ENCODE data around the gene PHF5A.
"Not testable (repeated sequence)": the region's sequence is repeated elsewhere in the genome, so short reads cannot be mapped to it uniquely, and the experiment has no call there.

The PHF5A gene

DNA sequence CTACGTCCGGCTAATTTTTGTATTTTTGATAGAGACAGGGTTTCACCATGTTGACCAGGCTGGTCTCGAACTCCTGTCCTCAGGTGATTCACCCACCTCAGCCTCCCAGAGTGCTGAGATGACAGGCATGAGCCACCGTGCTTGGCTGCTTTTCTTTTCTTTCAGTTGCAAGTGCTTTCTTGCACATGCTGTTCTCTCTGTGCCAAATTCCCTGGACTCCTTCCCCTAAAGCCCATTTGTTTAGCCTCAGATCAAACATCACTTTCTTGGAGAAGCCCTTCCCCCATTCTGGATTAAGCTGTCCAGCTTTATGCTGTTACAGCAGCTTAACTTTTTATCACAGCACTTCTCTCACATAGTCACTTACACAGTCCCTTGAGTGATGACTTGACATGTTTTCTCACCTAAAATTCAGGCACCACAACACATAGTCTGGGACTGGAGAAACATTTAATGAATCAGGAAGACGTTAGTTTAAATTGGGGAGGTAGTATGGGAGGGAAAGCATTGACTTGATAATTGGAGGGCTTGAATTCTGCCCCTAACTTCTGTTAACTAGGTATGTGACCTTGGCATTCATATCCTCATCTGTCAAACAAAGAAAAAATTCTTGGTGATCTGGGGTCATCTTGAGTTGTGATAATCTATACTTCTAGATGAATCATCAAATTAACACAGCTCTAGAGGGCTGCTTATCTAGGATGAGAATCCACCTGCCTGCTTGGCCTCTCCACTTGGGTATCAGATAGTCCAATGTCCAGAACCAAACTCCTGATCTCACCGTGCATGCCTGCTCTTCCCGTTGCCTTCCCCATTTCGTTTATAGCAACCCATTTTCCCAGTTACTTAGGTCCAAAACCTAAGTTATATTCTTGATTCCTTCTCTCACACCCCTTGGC lies 18.8 kb upstream of the PHF5A start:
- DNase-seq, result no peak

DNA sequence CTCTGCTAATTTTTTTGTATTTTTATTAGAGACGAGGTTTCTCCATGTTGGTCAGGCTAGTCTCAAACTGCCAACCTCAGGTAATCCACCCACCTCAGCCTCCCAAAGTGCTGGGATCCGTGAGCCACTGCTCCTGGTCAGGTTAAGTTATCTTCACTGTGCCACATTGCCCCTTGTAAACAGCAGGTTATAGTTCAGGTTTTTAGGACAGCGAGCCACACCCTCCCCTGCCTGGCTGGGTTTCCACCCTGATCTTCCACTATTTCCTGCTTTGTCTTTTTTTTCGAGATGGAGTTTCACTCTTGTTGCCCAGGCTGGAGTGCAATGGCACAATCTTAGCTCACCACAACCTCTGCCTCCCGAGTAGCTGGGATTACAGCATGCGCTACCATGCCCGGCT lies 16.5 kb upstream of the PHF5A start:
- no peak for DNase-seq

DNA sequence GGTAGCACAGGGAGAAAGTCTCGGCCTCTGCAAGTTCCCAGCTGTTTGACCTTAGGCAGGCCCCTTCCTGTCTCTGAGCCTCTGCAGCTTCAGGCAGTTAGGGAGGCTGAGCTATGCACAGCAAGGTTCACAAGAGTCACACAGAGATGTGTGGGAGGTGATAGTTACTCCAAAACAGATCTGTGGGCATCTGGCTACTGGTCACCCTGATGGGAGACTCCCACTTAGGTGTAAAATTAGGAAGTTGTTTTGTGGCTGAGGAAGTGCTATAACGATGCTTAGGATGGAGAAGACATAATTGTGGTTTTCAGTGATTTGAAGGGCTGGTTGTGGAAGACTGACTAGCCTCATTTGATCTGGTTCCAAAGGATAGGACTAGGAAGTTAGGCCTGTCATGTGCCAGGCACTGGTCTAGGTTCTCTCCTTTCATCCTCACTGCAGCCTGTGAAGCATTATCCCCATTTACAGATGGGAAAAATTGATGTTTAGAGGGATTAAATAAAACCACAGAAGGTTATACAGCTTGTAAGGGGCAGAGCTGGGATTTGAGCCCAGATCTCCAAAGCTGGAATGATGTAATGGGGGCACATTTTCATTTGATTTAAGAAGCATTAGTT lies 13.9 kb upstream of the PHF5A start:
- no peak for DNase-seq

DNA sequence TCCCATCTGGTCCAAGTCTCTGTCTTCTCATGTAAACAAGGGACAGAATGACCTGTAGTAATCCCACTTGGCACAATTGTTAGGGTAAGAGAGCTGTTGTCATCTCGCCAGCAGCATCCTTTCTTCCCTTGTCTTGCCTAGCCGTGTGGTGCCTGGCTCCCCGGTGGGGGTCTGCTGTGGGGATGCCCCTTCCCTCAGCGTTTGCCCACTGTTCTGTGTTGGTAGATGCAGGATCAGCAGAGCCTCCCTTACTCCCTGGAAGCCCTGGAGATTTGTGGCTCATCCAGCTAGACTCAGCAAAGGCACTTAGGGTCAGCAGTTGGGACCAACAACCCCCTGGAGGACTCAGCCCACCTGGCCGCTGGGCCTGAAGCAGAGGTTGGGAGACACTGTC lies 13.4 kb upstream of the PHF5A start:
- DNase-seq, result no peak

DNA sequence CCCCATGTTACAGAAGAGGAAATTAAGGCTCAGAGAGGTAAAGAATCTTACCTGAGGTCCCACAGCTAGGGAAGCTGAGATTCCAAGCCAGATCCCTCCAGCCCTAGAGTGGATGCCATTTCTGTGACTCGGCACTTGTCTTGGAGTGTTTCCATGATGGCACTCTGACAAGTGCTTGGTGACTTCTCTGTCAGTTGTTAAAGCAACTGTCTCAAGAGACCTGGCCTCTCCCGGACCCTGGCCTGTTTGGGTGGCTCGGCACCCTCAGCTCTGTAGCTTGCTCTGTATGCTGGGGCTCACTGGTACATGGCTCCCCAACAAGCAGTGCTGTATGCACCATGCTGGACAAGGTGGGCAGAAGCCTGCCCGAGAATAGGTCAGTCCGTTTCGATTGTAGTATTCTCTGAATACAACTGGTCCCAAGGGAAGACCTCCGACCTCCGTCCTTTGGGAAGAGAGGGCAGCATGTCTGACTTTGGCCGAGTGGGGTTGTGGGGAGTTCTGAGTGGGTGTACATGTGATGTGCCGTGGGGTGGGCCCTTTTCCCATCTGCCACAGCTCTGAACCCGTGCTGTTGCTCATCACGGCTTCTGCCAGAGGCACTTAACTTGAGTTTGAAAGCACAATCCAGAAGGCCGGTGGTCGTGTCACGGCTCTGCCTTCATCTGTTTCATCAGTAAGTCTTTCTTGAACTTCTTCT lies 12.8 kb upstream of the PHF5A start:
- no peak for DNase-seq

DNA sequence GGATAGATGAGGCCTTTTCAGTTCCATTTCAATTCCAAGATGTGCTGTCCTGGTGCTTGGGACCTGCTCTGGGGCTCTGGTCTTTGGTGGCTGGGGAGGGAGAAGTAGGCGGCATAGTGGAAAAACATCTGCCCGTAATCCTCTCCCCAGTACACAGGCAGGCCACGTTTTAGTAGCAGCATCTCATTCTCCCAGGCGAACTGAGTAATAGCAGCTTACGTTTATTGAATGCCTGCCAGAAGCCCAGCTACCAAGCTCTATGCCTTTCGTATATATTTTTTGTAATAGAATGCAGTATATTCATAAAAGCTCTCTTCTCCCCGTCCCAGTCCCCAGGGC lies 11.9 kb upstream of the PHF5A start:
- no peak for DNase-seq

DNA sequence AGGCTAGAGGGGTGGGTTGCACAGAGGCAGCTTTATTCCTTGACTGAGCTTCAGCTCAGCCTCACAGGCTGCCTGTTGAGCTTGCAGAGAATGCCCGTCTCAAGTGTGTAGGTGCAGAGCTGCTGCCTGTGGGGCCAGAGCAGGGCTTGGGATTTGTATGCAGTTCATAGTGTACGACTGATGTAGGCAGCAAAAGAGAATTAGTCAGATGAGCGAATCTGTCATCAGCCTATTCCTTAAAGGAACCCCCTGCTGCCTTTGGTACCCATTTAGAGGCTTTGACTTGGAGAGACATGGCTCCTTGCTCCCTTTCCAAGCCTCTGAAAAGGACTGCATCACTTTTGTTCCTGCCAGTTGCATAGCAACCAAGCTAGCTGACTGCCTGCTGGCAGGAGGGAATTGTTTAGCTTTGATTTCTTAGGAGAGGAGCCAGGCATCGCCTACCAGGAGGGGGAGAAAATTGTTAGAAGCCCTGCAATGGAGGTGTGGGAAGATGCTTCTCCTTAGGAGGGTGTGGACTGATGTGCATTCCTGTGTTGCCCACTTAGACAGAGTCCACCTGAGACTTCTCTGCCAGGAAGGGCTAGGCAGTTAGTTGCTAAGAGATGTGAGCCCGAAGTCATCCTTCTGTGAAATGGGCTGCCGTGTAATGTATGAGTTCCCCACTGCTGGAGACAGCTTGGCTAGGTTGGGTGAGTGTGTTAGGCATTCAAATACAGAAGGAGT lies 11.3 kb upstream of the PHF5A start:
- no peak for DNase-seq

DNA sequence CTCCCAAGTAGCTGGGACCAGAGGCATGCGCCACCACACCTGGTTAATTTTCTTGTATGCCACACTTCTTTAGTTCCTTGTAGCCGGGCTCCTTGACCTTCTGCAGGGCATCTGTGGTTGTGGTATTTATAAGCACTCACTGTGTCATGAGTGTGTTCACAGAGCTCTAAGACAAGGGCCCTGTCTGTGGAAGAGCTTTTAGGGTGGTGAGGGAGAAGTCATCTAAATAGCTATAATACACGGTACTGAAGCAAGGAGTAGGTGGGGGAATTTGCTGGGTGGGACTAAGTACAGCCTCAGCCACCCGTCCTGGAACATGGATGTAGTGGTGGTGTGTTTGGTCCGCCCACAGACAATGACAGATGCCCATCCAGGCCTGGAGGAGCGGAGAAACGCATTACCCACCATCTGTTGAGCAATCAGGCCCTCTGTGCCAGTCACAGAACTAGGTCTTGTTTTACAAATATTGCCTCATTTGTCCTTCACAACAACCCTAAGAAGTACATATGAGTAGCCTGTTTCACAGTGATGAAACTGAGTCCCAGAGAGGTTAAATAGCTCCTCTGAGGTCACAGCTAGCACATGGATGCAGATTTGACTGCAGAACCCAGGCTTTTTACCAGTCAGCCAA lies 10.5 kb upstream of the PHF5A start:
- DNase-seq, result no peak

DNA sequence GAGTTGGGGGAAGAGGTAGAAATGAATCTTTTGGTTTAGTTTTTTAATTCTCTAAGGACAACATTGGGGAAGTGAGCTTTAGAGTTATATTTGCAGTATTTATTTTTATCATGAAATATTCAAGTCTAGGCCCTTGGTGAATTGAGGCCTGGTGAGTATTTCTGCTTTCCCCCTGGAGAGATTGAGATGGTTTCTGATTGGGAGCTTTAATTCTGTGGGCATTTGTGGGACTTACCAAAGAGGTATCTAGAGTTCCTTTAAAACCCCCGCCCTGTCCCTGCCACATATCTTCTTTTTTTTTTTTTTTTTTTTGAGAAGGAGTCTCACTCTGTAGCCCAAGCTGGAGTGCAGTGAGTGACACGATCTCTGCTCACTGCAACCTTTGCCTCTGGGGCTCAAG lies 10.0 kb upstream of the PHF5A start:
- DNase-seq, result no peak

DNA sequence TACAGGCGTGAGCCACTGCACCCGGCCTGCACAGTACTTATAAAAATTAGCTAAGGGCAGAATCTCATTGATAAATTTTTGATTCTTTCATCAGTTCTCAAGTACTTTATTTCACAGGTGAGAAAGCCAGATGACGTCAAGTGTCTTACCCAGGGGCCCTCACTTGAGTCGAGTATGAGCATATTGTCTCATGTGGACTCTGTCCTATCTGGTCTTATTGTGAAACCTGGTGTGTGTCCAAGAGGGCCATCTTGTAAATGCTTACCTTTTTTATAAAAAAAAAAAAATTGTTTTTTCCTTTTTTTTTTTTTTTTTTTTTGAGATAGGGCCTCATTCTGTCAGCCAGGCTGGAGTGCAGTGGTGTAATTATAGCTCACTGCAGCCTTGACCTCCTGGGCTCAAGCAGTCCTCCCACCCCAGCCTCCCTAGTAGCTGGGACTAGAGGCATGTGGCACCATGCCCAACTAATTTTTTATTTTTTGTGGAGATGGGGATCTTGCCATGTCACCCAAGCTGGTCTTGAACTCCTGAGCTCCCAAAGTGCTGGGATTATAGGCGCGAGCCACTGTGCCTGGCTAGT lies 6.5 kb upstream of the PHF5A start:
- DNase-seq, result no peak

DNA sequence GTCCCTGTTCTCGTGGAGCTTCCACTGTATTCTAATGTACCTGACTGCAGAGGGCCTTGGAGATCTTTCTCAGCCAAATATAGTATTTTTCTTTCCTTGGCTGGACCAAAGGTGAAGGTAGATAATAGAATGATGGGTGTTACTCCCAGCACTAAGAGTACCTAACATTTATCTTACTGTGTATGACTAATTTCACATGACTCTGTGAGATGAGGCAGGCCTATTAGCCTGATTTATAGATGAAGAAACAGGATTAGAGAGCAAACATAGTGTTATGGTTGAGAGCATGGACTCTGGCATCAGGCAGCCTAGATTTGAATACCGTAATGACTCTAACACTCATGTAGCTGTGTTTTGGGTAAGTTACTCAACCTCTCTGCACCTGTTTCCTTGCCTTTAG lies 3.1 kb upstream of the PHF5A start:
- no peak for DNase-seq

DNA sequence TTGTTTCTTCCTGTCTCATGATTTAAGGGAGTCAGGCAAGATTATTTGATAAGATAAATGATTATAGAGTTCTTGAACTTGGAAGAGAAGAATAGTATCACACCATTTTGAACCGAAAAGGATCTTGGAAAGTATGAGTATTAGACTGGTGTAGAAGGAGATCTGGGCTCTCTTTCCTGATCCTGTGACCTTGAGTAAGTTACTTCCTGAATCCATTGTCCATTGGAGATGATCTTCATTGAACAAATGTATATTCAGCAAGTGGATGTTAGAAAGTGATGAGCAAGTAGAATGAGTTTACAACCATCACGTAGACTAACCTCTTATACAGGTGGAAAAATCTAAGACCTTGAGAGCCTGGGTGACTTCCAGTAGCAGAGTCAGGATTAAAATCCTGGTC lies 2.4 kb upstream of the PHF5A start:
- DNase-seq, result no peak

DNA sequence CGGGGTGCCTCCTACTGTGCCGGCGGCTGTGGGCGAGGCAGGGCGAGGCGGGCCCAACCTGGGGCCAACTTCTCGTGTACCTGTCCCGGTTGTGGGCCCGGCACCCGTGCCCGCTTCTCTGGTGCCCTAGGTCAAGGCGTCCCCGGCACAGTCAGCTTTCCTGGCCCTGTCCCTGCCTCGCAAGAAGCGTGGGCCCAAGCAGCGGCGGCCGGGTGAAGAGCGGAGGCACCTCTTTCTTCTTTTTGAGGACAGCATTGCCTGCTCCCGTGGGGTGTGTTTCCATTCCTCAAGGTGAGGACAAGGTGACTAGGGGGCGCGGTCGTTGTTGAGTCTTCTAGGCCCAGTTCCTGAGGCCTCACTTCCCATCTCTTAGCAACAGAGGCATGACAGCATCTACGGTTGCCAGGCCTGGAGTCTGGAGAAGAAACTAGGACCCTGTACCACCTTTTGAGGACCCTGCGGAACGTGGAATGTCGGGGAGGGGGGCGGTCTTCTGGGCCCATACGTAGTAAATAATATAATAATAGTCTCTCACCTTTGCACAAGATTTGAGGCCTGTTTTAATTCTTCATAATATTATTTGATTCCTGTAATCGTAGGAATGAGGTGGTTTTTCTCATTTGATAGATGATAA lies 843 bp upstream of the PHF5A start:
- peak in 1 of 5 experiments; percentile 21 for DNase-seq

DNA sequence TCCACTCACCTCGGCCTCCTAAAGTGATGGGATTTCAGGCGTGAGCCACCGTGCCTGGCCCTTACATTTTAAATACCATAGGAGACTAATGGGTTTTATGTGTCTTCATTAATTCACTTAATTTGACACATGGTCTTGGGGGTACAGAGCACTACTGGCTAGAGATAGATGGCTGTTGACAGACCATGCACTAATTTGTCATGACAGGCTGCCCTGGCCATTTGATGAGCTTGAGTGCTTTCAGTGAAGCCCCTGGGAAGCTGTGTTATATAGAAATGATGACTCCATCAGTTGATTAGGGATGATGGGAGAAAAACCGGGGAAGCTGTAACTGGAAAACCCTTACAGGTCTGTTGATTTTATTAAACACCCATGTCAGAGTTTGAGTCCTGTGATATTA lies 6.6 kb downstream of the PHF5A start:
- no peak for DNase-seq

DNA sequence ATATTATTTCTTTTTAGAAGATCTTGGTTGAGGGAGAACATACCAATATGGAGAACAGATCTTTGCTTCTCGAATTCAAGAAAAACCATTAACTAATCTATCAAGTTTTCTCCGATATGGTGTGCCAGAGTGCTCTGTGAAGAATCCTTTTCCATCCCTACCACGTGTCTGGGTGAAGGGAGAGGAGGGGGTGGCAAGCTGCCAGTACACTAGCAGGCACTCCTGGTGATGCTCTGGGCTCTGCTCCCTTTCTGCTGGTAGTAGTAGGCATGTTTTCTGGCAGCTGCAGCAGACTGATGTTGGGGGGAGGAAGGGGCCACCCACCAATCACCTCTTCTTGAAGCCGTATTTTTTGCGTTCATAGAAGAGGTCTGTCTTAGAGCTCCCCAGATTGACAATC lies 8.4 kb downstream of the PHF5A start:
- DNase-seq, result not testable (repeated sequence)

DNA sequence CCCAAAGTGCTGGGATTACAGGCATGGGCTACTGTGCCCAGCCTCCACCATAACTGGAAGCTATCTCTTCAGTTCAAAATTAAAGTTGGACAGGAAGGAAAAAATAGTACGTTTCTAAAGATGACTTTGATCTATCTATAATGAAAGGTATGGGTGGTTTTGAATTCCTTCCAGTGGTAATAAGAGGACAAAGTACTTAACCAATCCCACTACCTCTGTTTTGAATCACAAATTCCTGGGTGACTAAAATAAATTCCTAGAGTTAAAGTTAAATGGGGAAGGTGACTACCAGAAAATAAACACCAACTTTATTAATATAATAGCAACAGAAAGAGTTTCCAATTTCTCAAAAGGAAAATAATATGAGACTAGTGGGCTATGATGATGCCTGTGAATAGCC lies 9.1 kb downstream of the PHF5A start:
- DNase-seq, result no peak

DNA sequence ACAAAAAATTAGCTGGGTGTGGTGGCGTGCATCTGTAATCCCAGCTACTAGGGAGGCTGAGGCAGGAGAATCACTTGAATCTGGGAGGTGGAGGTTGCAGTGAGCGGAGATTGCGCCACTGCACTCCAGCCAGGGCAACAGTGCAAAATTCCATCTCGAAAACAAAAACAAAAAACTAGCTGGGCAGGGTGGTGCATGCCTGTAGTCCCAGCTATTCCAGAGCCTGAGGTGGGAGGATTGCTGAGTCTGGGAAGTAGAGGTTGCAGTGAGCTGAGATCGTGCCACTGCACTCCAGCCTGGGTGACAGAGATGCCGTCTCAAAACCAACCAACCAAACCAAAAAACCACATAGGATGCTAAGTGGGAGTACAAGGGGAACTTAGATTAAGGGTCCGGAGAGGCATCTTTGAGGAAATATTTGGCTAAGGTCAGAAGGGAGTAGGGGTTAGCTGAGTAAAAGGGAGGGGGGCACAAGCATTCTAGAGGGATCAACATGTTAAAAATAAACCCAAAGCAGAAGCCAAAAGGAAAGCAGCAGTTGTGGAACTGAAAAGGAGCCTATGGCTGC lies 10.2 kb downstream of the PHF5A start:
- DNase-seq, result no peak

DNA sequence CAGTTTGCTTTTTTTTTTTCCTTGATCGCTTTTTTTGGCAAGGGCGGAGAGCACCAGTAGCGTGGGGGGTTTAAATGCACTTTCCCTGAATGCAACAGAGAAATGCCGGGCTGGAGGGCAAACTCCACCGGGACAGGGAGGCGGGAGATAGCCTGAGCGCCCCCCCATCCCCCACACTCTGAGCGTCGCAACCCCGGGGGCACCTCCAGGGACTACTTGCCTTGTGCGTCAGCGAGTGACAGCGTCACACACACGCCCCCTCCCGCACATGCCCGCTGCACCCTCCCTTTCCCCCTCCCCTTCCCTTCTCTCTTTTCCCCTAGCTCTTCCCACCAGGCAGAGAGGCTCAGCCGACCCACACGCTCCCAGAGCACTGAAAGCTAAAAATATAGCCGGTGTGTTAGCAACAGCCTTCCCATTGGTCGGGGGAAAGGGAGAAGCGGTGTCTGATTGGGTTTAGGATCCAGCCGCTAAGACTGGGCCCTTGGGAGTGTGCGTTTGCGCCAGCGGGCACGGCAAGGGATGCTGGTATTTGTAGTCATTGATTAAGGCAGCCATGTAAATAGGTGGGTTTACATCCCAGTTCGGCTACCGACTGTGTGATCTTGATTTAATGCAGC lies 20.2 kb downstream of the PHF5A start:
- peak; percentile 64 to 99 (median 85) for DNase-seq

DNA sequence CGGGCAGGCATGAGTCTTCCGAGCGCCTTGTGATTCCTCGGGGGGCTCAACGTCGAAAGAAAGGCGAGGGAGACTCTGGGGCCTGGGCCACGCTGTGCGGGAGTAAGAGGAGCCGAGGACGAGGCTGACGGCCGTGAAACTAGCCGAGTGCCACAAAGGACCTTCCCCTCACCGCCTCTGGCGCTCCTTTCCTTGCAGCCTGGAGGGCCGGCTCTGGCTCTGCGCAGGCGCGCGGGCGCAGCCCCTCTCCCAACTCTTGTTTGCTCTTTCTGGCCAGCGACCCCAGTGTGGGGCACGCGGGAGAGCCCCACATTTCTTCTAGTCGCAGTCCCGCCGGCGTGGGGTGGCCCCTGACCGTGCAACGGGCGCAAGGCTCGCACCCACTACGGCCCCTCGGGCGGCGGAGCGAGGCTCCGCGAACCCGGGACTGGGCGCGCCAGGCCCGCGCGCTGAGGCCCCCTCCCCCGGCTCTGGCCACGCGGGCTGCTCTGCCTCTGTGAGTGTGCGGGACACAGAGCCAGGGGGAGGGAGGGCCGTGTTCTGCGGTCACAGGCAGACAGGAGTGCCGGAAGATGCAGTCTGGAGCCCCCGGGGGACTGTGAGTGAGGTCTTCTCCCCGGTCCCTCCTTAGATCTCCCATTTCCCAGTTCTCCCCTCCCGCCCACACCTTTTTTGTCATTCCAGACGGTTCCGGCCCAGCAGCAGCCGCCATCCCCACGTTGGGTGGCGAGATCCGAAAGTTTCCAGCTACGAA lies 20.9 kb downstream of the PHF5A start:
- DNase-seq, result peak; percentile 25 to 76 (median 42)

All from T-helper 2 cell (primary cell).